GM13976 (cell line): ENCODE data around the gene OSBPL2.

Source experiments
- DNase-seq: peaks from one replicate; pipeline ENCODE4 v3.0.0; 2012; ENCODE audit warnings: low spot score
- in situ Hi-C: fragments of 300-500 bp; cut with MboI; formaldehyde crosslinking; loops from one replicate; pipeline ENCODE4 v1.12.0; 2022; ENCODE audit warnings: low sequenced_read_pairs, mixed read lengths, inconsistent platforms; ENCODE audit not compliant: unreplicated experiment
- TF ChIP-seq, protein P1 (sequence below): IDR thresholded peaks from 2 replicates; pipeline ENCODE4 v1.5.1; 2012; ENCODE audit warnings: borderline replicate concordance, mild to moderate bottlenecking; ENCODE audit not compliant: insufficient read depth; ENCODE audit errors: extremely low read depth, missing control alignments, control extremely low read depth

The OSBPL2 gene

DNA sequence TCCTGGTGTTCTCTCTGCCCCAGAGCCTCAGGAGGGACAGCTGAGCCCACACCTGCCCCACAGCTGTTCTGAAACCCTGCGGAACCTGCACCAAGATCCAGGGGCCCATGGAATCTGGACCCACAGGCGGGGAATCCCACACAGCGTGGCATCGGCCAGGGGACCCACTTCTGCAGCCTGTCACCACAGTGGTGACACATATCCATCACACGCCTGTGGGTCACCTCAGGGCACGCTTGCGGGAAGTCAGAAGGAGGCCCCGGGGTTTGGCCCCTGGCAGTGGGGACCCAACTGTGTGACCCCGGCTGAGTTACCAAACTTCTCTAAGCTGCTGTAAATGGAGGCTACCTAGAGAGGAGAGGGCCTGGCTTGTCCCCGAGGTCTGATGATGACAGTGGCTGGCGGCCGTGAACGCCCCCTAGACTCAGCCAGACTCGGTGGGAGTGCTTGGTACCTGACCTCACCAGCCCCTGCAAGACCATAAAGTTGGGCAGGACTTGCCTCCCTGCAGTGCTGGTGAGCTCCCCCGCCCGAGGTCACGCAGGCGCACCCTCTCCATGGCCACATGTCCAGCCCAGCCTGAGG, 16.0 kb upstream of the OSBPL2 start:
- TF ChIP-seq, protein P1, sequence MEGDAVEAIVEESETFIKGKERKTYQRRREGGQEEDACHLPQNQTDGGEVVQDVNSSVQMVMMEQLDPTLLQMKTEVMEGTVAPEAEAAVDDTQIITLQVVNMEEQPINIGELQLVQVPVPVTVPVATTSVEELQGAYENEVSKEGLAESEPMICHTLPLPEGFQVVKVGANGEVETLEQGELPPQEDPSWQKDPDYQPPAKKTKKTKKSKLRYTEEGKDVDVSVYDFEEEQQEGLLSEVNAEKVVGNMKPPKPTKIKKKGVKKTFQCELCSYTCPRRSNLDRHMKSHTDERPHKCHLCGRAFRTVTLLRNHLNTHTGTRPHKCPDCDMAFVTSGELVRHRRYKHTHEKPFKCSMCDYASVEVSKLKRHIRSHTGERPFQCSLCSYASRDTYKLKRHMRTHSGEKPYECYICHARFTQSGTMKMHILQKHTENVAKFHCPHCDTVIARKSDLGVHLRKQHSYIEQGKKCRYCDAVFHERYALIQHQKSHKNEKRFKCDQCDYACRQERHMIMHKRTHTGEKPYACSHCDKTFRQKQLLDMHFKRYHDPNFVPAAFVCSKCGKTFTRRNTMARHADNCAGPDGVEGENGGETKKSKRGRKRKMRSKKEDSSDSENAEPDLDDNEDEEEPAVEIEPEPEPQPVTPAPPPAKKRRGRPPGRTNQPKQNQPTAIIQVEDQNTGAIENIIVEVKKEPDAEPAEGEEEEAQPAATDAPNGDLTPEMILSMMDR: no peak
- in situ Hi-C loops: no loop called here
- no peak for DNase-seq

DNA sequence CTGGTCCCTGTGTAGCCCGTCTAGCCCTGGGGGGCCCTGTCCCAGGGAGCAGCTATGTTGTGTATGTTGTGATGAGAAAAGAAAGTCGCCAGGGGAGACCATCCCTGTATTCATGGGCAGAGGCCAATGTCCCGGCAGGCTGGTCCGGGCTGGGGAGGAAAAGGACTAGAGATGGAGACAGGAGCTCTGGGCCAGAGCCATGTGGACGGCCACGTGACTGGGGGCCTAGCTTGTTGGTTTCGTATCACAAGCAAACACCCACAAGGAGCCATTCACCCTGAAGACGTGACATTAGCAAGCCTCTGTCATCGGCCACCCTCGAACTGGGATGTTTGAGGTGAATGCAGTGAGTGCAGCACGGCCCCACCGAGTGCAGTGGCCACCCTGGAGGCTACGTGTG, 15.3 kb upstream of the OSBPL2 start:
- TF ChIP-seq, protein P1: no peak
- no peak for DNase-seq
- in situ Hi-C loops: no loop called here

DNA sequence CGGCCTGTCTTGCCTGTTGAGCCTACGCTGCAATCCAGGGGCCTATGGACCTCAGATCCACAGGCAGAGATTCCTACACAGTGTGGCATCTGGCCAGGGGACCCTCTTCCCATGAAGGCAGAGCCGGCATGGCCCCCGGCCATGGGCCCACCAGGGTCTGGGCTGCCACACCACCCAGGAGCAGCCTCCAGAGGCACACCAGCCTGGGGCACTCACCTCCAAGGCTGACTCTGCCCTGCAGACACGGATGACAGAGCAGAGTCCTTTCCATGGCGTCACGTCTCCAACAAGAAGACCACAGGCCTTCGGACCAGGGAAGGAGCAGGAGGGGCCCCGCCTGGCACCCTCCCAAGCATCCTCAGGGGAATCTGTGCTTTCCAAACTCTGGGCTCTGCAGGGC, 14.8 kb upstream of the OSBPL2 start:
- in situ Hi-C loops: no loop called here
- no peak for DNase-seq
- TF ChIP-seq, protein P1: no peak

DNA sequence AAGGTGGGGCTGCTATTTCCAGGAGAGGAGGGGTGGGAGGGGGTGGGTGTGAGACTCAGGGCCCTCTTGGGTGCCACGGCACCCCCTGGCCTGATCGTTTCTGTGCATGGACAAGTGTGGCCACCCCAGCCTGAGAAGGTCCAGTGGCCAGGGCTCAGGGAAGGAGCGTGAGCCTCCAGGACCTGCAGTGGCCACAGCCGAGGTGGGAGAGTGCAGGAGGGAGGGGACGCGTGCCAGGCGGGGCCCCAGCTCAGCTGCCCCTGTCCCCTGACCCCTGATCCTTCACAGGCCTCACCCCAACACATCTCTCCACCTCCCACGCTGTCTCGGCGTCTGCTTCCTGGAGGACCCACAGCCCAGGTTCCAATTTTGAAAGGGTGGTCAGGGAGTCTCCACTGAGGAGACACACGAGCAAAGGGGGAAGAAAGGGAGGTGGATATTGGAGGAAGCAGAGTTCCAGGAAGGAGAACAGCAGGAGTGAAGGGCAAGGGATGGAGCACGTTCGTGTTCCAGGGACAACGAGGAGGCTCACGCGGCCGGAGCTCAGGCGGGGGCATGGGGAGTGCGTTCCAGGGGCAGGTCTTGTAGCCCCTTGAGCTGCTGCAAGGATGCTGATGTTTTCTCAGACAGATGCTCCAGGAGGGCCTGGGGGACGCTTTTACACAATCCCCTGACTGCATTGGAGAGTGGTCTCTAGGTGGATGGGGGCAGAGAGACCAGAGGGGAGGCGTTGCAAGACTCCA, 14.0 kb upstream of the OSBPL2 start:
- in situ Hi-C loops: no loop called here
- TF ChIP-seq, protein P1: no peak
- no peak for DNase-seq

DNA sequence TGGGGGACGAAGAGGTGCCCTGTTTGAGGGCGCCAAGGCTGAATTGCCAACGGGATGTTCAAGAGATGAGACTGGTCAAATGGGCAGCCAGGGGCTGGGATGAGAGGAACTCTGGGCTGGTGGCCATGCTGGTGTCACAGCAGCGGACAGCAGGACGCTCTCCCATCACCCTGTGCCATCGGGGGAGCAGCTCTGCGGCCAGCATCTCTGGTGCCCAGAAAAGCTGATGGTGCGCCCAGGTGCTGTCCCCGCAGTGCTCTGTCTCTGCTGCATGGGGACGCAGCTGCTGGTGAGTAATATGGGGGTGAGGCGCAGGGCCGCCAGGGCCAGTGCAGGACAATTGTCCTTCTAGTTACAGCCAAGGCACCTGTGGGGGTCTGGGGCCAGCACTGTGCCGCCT, 13.3 kb upstream of the OSBPL2 start:
- in situ Hi-C loops: no loop called here
- no peak for DNase-seq
- TF ChIP-seq, protein P1: no peak

DNA sequence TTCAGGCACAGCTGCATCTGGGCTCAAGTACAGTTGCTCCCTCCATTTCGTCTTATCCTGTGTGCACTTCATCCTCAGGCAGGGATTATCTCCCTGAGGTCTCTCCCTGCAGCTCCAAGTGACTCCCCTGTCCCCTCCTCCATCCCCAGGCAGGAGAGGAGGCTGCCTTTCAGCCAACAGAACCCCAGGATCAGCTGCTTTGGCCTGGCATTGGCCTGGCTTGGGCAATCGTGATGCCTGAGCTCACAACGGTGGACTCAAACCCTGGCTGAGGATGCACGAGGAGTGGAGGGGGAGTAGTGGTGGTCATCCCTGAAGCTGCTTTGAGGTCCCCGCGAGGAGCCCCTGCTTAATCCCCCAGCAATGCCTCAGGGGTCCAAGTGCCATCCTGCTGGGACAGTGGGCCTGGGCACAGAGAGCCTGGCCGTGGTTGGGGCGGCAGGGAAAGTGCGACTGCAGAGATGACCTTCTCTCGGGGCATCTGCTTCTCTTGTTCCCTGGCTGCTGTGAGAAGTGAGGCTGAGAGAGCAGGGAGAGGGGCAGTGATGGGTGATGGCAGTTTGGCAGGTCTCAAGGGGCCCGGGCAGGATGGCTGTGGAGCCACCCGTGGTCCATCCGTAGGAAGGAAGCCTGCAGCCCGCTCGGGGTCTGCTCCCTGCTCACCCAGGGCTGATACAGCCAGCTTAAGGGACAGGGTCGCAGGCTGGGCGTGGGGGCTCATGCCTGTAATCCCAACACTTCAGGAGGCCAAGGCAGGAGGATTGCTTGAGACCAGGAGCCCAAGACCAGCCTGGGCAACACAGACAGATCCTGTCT, 12.3 kb upstream of the OSBPL2 start:
- DNase-seq: no peak
- in situ Hi-C loops: no loop called here
- TF ChIP-seq, protein P1: no peak
